ENCODE results near the gene BCAP31. TPM values are rescaled to one million over a fixed set of nuclear protein-coding genes. Genes with fewer than 3 reads are reported as not detected.
A peak's percentile ranks its signal among the peaks of the same experiment; 100 is the strongest.
"Not testable (repeated sequence)": the region's sequence is repeated elsewhere in the genome, so short reads cannot be mapped to it uniquely, and the experiment has no call there.

Gene BCAP31
- total RNA-seq, 1 experiment from 2014 or later = 176 TPM

DNA sequence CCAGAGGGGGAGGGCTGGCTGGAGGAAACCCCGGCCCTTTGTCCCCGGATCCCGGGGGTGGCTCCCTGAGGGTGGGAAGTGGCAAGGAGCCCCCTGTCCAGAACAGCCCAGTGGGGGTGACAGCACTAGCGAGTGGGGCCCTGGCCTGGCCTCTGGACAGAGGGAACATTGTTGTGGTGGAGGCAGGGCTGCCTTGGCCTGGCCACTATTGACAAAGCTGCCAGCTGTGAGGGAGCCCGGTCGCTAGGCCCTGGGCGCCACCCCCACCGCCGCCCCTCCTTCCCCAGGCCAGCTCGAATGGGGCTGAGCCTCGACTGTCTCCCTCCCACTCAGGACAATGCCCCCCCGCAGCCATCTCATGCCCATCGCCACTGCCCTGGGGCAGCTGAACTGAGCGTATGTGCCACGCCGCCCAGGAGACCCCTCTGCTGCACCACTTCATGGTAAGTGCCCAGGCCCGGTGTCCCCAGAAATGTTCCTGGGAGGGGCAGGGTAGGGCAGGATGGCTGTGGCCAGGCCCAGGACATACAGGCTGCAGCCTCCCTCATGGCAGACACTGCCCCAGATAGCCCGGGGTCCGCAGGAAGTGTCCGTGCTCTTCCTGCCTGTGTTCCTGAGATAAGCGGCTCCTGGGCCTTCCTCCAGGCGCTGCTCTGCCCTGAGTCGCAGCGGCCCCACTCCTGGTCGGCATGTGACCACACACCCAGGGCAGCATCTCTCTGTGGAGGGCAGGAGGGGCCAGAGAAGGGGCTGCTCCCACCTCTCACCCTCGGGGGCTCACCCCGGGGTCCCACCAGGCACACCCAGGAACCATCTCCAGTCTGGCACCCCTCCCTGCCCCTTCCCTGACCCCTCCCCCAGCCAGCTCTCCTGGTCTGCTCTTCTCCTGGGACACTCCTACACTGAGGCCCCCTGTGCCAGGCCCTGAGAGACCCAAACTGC lies 41.2 kb upstream of the BCAP31 start:
- H3K27me3 ChIP-seq (ENCODE audit: control insufficient read depth, insufficient read depth, low read length) = no peaks in the 10 kb centered on the region
- no peak overlapping the region for H3K4me3 ChIP-seq (ENCODE audit: insufficient read depth, low read depth, low read length)
- peak; percentile 68 for DNase-seq
- no peaks in the 10 kb centered on the region for H3K36me3 ChIP-seq (replicated peaks; ENCODE audit: control insufficient read depth, insufficient read depth, low read length)

DNA sequence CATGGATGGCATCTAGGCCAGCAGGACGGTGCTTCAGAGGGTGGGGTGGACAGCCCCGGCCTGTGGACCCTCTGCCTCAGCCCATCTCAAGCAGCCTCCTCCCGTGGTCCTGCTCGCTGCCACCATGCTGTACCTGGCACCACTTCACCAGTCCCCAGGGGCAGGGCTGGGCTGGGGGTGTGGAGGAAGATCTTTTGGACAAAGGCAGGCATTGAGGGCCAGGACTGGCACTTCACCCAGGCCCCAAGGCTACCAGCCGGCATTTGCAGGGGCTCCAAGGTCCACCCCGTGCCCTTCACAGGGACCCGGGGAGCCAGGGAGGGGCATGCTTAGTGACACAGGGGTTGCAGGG lies 40.6 kb upstream of the BCAP31 start:
- H3K27me3 ChIP-seq (ENCODE audit: control insufficient read depth, insufficient read depth, low read length) = no peaks in the 10 kb centered on the region
- no peaks in the 10 kb centered on the region for H3K36me3 ChIP-seq (replicated peaks; ENCODE audit: control insufficient read depth, insufficient read depth, low read length)
- DNase-seq = peak; percentile 57
- H3K4me3 ChIP-seq (ENCODE audit: insufficient read depth, low read depth, low read length) = no peak overlapping the region

DNA sequence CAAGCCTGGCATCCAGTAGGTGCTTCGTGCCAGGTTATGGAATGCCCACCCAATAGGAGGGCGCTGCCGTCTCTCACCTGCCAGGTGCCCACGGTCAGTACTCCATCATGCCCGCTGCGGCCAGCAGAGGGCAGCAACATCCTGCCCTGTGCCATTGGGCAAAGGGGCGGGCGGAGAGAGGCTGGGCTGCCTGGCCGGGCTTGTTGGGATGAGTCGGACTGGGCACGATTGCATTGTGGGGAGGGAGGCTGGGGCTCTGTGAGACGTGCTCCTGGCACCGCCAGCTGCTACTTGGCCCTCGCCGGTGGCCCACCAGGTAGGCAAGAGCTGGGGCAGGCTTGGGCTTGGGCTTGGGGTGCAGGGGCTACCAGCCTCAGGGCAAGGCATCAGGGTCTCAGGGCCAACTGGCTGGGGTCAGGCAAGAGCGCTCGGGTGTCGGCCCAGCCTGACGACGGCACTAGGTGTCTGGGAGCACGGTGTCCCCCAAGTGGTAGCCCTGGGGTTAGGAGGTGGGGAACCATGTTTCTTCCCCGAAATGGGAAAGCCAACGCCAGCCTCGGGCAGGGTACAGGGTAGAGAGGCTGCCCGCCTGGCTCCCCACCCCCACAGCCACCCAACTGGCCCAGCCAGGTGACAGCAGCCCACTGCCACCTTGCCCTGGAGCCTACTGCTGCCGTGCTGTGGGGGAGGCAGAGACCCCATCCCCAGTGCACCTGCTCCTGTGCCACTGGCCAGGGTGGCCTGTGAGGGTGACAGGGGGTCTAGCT lies 40.0 kb upstream of the BCAP31 start, which contains the start of gene PLXNB3:
TSS of gene PLXNB3 (plus strand) at position 261 of the 767 bp plus-strand sequence. CDS start 1,287 bp downstream, outside the sequence.
- no peaks in the 10 kb centered on the region for H3K36me3 ChIP-seq (replicated peaks; ENCODE audit: control insufficient read depth, insufficient read depth, low read length)
- no peaks in the 10 kb centered on the region for H3K27me3 ChIP-seq (ENCODE audit: control insufficient read depth, insufficient read depth, low read length)
- DNase-seq = peak; percentile 94
- H3K4me3 ChIP-seq (ENCODE audit: insufficient read depth, low read depth, low read length) = no peak within 1 kb of the TSS

DNA sequence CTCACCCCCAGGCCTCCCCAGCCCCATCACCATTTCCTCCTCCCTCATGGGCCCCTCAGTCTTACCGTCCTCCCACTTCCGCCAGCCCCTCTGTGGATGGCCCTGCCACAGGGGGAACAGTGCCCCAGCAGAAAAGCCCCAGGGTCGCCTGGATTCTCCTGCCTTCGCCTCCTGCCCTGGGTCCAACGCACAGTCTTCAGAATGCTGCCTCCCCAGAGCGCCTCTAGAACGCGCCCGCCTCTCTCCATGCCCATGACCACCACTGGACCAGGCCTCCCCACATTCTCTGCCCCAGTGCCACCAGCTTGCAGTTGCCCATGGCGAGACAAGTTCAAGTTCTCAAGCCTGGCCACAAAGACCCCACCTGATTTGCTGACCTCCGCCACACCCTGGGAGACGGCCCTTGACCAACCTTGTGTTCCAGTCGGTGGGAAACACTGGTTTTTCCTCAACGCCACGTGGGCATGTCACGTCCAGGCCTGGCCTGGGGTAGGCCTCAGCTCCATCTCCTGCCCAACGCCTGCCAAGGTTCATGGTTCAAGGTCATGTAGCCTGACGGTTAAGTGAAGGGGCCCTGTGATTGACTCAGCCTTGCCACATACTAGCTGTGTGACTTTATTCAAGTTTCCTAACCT lies 39.2 kb upstream of the BCAP31 start:
- Histone ChIP-seq H3K36me3 (replicated peaks; ENCODE audit: control insufficient read depth, insufficient read depth, low read length) (no peaks in the 10 kb centered on the region), H3K4me3 (ENCODE audit: insufficient read depth, low read depth, low read length) (no peak overlapping the region), H3K27me3 (ENCODE audit: control insufficient read depth, insufficient read depth, low read length) (no peaks in the 10 kb centered on the region)
- DNase-seq = peak; percentile 47

DNA sequence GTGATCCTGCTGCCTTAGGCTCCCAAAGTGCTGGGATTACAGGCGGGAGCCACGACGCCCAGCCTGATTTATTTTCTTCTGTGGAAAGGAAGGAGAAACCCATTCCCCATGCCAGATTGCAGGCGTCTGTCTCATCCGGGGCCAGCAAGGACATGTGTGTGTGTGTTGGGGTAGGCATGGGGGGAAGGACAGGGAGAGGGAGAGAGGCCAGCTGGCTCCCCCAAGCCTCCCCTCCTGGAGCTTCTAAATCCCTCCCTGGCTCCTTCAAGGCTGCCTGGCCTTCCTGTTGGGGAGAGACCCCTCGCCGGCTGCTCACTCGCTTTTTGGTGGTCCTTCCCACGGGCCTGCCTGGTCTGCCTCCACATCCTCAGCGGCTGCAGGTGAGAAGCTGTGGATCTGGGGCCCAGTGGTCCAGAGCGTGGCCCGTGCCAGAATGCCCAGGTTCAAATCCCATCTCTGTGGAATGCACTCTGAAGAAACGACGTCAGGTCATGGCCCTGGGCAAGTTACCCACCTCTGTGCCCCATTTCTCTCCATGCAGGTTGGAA lies 38.5 kb upstream of the BCAP31 start:
- DNase-seq = peak; percentile 40
- Histone ChIP-seq H3K4me3 (ENCODE audit: insufficient read depth, low read depth, low read length) (no peak overlapping the region), H3K36me3 (replicated peaks; ENCODE audit: control insufficient read depth, insufficient read depth, low read length) (no peaks in the 10 kb centered on the region), H3K27me3 (ENCODE audit: control insufficient read depth, insufficient read depth, low read length) (no peaks in the 10 kb centered on the region)

DNA sequence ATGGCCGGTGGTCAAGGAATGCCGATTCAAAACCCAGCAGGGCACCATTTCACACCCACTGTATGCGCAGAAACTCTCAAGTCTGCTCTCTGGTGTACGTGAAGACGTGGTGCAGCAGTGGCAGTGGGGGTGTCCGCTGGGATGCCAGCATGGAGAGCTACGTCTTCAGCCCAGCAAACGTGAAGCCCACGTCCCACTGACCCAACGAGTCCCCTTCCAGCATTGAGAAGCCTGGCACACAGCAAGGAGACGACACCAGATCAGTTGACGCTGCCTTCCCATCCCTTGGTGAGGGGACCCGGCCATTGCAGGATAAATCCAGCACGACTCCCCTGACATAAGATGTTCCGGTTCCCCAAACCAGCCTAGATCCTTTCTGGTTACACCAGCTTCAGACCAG lies 37.7 kb upstream of the BCAP31 start:
- Histone ChIP-seq H3K27me3 (ENCODE audit: control insufficient read depth, insufficient read depth, low read length) (no peaks in the 10 kb centered on the region), H3K4me3 (ENCODE audit: insufficient read depth, low read depth, low read length) (no peak overlapping the region), H3K36me3 (replicated peaks; ENCODE audit: control insufficient read depth, insufficient read depth, low read length) (no peaks in the 10 kb centered on the region)
- peak; percentile 41 for DNase-seq

DNA sequence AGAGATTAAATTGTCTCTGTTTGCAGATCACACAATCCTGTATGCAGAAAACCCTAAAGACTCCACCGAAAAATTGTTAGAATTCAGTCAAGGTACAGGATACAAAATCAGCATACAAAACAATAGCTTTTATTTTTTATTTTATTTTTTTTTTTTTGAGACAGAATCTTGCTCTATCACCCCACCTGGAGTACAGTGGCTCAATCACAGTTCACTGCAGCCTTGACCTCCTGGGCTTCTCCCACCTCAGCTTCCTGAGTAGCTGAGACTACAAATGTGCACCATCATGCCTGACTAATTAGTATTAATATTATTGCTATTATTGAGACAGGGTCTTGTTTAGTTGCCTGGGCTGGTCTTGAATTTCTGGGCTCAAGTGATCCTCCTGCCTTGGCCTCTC lies 30.9 kb upstream of the BCAP31 start:
- no peaks in the 10 kb centered on the region for H3K27me3 ChIP-seq (ENCODE audit: control insufficient read depth, insufficient read depth, low read length)
- DNase-seq = no peak
- H3K36me3 ChIP-seq (replicated peaks; ENCODE audit: control insufficient read depth, insufficient read depth, low read length) = no peaks in the 10 kb centered on the region
- no peak overlapping the region for H3K4me3 ChIP-seq (ENCODE audit: insufficient read depth, low read depth, low read length)

DNA sequence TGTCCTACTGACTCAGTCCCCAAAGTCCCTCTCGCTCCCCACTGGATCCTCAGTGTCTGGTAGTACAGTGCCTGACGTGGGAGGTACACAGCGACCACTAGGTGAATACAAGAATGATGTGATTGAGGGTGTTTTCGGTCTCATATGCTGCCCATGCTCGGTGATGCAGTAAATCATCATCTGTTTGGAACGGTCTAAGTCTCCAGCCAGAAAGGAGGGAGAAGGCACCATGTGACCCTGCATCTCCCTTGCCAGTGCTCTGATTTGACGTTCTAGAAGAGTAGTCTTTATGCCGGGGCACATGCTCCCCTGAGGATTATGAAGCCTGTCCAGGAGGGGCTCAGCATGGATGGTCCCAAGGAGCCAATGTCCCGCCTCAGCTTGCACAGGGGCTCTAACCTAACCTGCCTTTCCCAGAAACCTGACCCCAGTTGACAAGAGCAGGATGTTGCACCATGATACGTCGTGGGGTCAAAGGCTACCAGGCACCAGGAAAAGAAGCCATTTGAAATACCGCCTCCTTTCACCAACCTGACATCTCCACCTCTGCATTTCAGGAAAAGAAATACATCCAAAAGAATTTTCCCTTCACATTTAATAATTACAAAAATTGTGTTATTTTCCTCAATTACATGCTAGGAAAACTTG lies 26.1 kb upstream of the BCAP31 start:
- peak; percentile 20 for DNase-seq

DNA sequence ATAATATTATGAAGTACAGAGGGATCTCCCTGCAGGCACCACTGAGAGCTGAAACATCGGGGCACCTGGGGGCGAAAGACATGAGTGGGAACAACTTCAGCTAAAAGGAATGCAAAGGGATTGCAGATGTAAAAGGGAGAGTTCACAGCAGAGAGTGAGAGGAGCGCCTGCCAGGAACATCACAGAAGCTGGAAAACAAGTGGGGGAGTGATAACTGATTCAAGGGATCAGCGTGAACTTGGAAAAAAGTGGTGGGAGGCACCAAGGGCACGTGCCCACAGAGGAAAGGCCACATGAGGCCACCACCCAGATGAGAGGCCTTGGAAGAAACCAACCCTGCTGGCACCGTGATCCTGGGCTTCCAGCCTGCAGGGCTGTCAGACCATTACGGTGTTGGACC lies 24.8 kb upstream of the BCAP31 start:
- DNase-seq; H3K27me3 ChIP-seq (ENCODE audit: control insufficient read depth, insufficient read depth, low read length); H3K36me3 ChIP-seq (replicated peaks; ENCODE audit: control insufficient read depth, insufficient read depth, low read length); H3K4me3 ChIP-seq (ENCODE audit: insufficient read depth, low read depth, low read length): not testable (repeated sequence)

More for the DNA sequence above, 26.1 kb upstream of the BCAP31 start:
- Histone ChIP-seq H3K27me3 (ENCODE audit: control insufficient read depth, insufficient read depth, low read length) (no peaks in the 10 kb centered on the region), H3K4me3 (ENCODE audit: insufficient read depth, low read depth, low read length) (no peak overlapping the region), H3K36me3 (replicated peaks; ENCODE audit: control insufficient read depth, insufficient read depth, low read length) (no peaks in the 10 kb centered on the region)

DNA sequence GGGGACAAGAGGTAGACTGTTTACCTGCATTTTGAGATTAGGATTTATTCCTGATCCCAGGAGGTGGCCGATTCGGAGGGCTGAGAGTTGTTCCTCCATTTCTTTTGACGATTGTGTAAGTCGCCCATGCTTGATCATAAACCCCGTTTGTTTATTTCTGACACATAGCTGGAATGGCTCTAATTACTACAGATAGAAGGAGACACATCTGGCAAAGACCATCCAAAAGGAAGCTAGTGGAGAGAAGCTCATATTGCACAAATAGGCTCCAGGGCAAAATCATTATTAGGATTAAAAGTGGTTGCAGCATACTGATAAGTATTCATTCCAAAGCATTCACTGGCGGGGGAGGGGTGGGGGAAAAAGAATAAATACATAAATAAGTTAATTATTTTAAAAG lies 22.8 kb upstream of the BCAP31 start:
- not testable (repeated sequence) for H3K36me3 ChIP-seq (replicated peaks; ENCODE audit: control insufficient read depth, insufficient read depth, low read length); H3K4me3 ChIP-seq (ENCODE audit: insufficient read depth, low read depth, low read length); H3K27me3 ChIP-seq (ENCODE audit: control insufficient read depth, insufficient read depth, low read length); DNase-seq

DNA sequence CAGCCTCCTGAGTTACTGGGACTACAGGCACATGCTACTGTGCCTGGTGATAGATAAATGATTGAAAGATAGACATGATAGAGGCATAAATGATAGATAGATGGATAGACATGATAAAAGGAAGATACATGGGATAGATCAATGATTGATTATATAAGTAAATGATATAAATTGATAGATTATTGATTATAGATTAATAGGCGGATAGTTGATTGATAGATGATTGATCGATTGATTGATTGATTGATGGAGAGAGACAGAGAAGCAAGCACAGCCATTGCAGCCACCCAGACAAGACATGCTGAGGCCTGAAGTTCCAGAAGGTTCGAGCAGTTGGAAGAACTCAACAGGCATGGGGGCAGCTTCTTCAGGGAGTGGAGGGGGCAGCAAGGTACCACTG lies 22.2 kb upstream of the BCAP31 start:
- DNase-seq = no peak
- Histone ChIP-seq H3K36me3 (replicated peaks; ENCODE audit: control insufficient read depth, insufficient read depth, low read length) (no peaks in the 10 kb centered on the region), H3K4me3 (ENCODE audit: insufficient read depth, low read depth, low read length) (no peak overlapping the region), H3K27me3 (ENCODE audit: control insufficient read depth, insufficient read depth, low read length) (no peaks in the 10 kb centered on the region)

DNA sequence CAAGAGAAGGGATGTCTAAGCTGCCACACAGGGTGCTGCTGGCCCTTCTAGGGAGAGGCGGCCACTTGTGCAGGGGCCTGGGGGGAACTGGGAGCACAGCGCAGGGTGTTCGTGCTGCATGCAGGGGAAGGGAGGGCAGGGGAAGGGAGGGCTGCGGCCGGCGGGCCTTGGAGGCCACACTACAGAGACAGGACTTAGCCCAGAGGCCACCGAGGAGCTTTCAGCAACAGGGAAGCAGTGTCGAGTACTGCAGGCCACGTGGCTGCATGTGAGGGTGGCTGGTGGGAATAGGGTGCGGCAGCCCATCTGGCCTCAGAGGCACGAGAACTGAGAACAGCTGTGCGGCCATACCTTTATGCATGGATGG lies 20.9 kb upstream of the BCAP31 start:
- not testable (repeated sequence) for H3K27me3 ChIP-seq (ENCODE audit: control insufficient read depth, insufficient read depth, low read length); H3K4me3 ChIP-seq (ENCODE audit: insufficient read depth, low read depth, low read length); DNase-seq; H3K36me3 ChIP-seq (replicated peaks; ENCODE audit: control insufficient read depth, insufficient read depth, low read length)

DNA sequence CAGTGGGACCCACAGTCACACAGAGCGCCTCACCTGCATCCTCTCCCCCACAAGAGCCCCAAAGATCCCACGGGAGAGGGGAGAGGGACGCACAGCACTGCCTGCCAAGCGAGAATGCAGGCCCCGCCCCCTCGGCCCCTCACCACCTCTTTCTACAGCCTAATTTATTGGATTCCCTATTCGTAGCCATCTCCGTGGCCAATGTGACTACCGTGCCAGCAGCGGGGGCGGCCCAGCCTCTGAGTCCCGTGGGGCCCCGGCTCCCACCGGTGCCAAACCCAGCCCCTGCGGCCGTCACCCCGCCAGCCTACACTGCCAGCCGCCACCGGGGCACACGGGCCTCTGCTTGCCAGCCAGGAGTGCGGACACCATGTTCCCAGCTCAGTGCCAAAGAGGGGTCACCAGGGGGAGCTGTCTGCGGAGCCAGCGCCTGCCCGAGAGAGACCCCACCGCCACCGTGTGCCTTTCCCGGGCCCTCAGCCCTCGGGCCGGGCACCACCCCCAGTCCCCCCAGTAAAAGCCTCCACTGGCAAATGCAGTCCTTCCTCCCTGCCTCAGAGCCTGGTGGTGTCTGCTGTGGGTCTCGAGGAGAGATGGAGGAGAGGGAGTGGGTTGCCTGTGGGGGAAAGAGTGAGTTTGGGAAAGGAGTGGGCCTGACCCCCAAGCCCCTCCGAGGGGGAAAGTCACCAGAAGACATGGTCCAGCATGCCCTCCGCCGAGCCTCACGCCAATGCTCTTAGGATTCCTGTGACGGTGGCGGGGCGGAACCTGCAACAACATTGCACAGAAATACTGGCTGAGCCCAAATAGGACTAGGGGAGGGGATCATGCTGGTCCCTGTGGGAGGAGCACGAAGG lies 20.3 kb upstream of the BCAP31 start:
- peak overlapping the region; percentile 35 for H3K4me3 ChIP-seq (ENCODE audit: insufficient read depth, low read depth, low read length)
- H3K36me3 ChIP-seq (replicated peaks; ENCODE audit: control insufficient read depth, insufficient read depth, low read length) = no peaks in the 10 kb centered on the region
- no peaks in the 10 kb centered on the region for H3K27me3 ChIP-seq (ENCODE audit: control insufficient read depth, insufficient read depth, low read length)
- peak; percentile 71 for DNase-seq
